ENCODE data around the gene GATD1. TPM values are rescaled to one million over a fixed set of nuclear protein-coding genes. Genes with fewer than 3 reads are reported as not detected.

Gene GATD1
- total and polyA plus RNA-seq, 3 donors from 2014 or later, result 64.3 to 84.2 (median 80.9) TPM

- DNase-seq, result no peak
- no peaks in the 10 kb centered on the region for H3K27me3 ChIP-seq
- WGBS, 2 donors, result 91 to 92% methylated on average over 7 to 11 of the region's 11 CpGs
- peaks cover under 1% of the 10 kb centered on the region for H3K4me1 ChIP-seq
- no peaks in the 10 kb centered on the region for H3K36me3 ChIP-seq (ENCODE audit: low read depth, missing control alignments)
- no peak overlapping the region for H3K4me3 ChIP-seq
- H3K27ac ChIP-seq, result no peak overlapping the region
- intact Hi-C loops (cut with DNase I; ENCODE audit: low total_unique reads), result no loop called here
- no peak for TF ChIP-seq CTCF (IDR thresholded peaks at IDR 0.05)
- no peak for TF ChIP-seq POLR2A (IDR thresholded peaks at IDR 0.05)
- no peaks in the 10 kb centered on the region for H3K9me3 ChIP-seq
These were observed 10.0 kb downstream of the GATD1 start for GRCh38 chr11:767238-767637.

- no peak overlapping the region for H3K4me3 ChIP-seq
- intact Hi-C loops (cut with DNase I; ENCODE audit: low total_unique reads), result no loop called here
- no peaks in the 10 kb centered on the region for H3K36me3 ChIP-seq (ENCODE audit: low read depth, missing control alignments)
- no peaks in the 10 kb centered on the region for H3K4me1 ChIP-seq
- DNase-seq, result no peak
- 90 to 93% methylated on average over 2 of the region's 2 CpGs for WGBS, 2 donors
- H3K27ac ChIP-seq, result no peak overlapping the region
- TF ChIP-seq POLR2A (IDR thresholded peaks at IDR 0.05) (no peak), CTCF (IDR thresholded peaks at IDR 0.05) (no peak)
- H3K27me3 ChIP-seq, result no peaks in the 10 kb centered on the region
- no peaks in the 10 kb centered on the region for H3K9me3 ChIP-seq
These were observed 10.4 kb downstream of the GATD1 start for GRCh38 chr11:766936-767210.

GRCh38 chr11:766106-766935, 11.0 kb downstream of the GATD1 start:
- intact Hi-C loops (cut with DNase I; ENCODE audit: low total_unique reads), result no loop called here
- Histone ChIP-seq H3K27me3 (no peaks in the 10 kb centered on the region), H3K4me3 (no peak overlapping the region), H3K4me1 (no peaks in the 10 kb centered on the region), H3K9me3 (no peaks in the 10 kb centered on the region), H3K27ac (no peak overlapping the region), H3K36me3 (ENCODE audit: low read depth, missing control alignments) (no peaks in the 10 kb centered on the region)
- 74 to 78% methylated on average over 7 to 11 of the region's 11 CpGs for WGBS, 2 donors
- TF ChIP-seq CTCF (IDR thresholded peaks at IDR 0.05) (no peak), POLR2A (IDR thresholded peaks at IDR 0.05) (no peak)
- DNase-seq, result no peak

GRCh38 chr11:765802-766091, 11.5 kb downstream of the GATD1 start:
- Histone ChIP-seq H3K27me3 (no peaks in the 10 kb centered on the region), H3K9me3 (no peaks in the 10 kb centered on the region), H3K4me1 (no peaks in the 10 kb centered on the region), H3K36me3 (ENCODE audit: low read depth, missing control alignments) (no peaks in the 10 kb centered on the region), H3K4me3 (no peak overlapping the region), H3K27ac (no peak overlapping the region)
- 93 to 94% methylated on average over 8 of the region's 8 CpGs for WGBS, 2 donors
- intact Hi-C loops (cut with DNase I; ENCODE audit: low total_unique reads), result no loop called here
- TF ChIP-seq POLR2A (IDR thresholded peaks at IDR 0.05) (no peak), CTCF (IDR thresholded peaks at IDR 0.05) (no peak)
- DNase-seq, result no peak

Measured in testis (tissue), 3 donors.